Stimulated activated CD4-positive, alpha-beta T cell treated with anti-CD3 and anti-CD28 coated beads, TNF-alpha, amount 100 ng/mL, for 48 hours (primary cell): ENCODE data around the gene MYL4.

Experiments
- DNase-seq, 3 donors: peaks; one replicate each; pipeline ENCODE4 v3.0.0-alpha.2; 2020; ENCODE audit warnings: low read depth in 3 of 3

The MYL4 gene

DNA sequence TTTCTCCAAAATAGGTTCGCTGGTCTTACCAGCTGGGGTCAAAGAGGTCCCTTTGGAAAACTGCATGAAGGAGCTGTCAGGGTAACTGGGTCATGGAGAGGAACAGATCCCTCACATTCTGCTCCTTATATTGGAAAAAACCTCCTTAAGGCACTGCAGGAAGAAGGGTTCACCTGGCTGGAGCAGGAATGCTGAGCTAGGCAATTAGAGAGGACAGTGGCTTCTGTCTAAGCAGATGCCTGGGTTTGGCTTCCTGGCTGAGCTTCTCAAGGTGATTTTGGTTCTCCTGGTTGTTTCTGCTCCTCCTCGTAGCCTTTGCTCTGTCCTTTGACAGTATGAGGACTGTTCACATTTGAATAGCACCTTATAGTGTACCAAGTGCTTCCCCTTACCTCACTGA lies 64.1 kb downstream of the MYL4 start:
- DNase-seq: no peak
